Measurements from ENCODE around the gene HOPX.

The HOPX gene

GRCh38 chr4:56723659-56724230 lies 42.6 kb upstream of the HOPX start (continued):
- no peak for TF ChIP-seq ZNF514 (tag by site-specific recombination; IDR thresholded peaks at IDR 0.05)

DNA sequence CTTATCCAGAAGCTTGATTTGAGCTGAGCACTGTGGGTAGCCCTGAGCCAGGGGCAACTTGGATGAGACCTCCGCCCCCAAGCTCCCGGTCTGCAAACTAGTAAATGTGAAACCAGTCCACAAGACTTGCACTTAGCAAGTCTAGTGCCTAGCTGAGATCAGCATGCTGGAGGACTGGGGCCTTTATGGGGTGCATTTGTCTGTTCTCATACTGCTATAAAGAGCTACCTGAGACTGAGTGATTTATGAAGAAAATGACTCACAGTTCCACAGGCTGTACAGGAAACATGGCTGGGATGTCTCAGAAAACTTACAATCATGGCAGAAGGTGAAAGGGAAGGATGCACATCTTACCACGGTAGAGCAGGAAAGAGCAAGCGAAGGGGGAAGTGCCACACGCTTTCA lies 42.1 kb upstream of the HOPX start:
- TF ChIP-seq ZNF830 (tag by site-specific recombination; IDR thresholded peaks at IDR 0.05; ENCODE audit: low read depth) (no peak), ZNF114 (tag by site-specific recombination; IDR thresholded peaks at IDR 0.05) (no peak), HOXC10 (CRISPR knock-in tag; IDR thresholded peaks at IDR 0.05) (no peak), SALL2 (tag by site-specific recombination; IDR thresholded peaks at IDR 0.05; ENCODE audit: borderline replicate concordance) (no peak), PRDM1 (tag by site-specific recombination; IDR thresholded peaks at IDR 0.05) (no peak), ZBTB17 (tag by site-specific recombination; IDR thresholded peaks at IDR 0.05) (no peak)
- TF ChIP-seq, protein P1, sequence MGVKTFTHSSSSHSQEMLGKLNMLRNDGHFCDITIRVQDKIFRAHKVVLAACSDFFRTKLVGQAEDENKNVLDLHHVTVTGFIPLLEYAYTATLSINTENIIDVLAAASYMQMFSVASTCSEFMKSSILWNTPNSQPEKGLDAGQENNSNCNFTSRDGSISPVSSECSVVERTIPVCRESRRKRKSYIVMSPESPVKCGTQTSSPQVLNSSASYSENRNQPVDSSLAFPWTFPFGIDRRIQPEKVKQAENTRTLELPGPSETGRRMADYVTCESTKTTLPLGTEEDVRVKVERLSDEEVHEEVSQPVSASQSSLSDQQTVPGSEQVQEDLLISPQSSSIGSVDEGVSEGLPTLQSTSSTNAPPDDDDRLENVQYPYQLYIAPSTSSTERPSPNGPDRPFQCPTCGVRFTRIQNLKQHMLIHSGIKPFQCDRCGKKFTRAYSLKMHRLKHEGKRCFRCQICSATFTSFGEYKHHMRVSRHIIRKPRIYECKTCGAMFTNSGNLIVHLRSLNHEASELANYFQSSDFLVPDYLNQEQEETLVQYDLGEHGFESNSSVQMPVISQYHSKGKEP (tag by site-specific recombination; IDR thresholded peaks at IDR 0.05) = no peak
- H3K4me3 ChIP-seq (ENCODE audit: low read depth, low read length) = no peak overlapping the region
- H3K4me1 ChIP-seq (ENCODE audit: control insufficient read depth, insufficient read depth, low read length) = no peaks in the 10 kb centered on the region
- no peak overlapping the region for H3K27ac ChIP-seq (ENCODE audit: extremely low read depth, low read depth, low read length)
- H3K36me3 ChIP-seq (ENCODE audit: control insufficient read depth in 2 of 2, insufficient read depth in 1 of 2, low read length in 2 of 2) = no peaks in the 10 kb centered on the region
- POLR2A ChIA-PET = interaction anchor here (0.5 to 0.6 kb wide), 2 partner anchors 37 to 104 kb away, joined by 3 read pairs; no protein-coding TSS in a partner anchor
- CTCF ChIA-PET = no interaction called here
- no peaks in the 10 kb centered on the region for H3K9me3 ChIP-seq (ENCODE audit: control insufficient read depth, insufficient read depth, low read depth, low read length)

DNA sequence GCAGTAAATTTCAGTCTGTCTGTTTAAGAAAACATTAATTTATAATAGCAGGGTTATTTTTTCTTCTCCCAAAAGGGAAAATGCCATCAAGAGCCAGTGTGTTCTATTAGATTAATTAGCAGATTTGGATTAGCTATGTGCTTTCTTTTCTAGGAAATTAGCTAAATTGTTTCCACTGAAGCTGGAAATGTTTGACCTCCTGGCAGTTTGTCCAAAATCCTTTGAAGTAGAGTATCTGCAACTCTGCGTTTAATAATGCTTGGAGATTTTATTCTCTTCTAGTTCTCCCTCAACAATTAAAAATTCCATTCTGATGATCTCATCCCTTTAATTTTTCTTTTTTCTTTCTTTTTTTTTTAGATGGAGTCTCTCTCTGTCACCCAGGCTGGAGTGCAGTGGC lies 27.1 kb upstream of the HOPX start:
- TF ChIP-seq ZNF335 (tag by site-specific recombination; conservative IDR thresholded peaks at IDR 0.05) = no peak
- TF ChIP-seq ZNF23 (tag by site-specific recombination; IDR thresholded peaks at IDR 0.05; ENCODE audit: borderline replicate concordance) = no peak
- TF ChIP-seq ZNF350 (tag by site-specific recombination; IDR thresholded peaks at IDR 0.05) = no peak
- no peak for TF ChIP-seq ZNF169 (tag by site-specific recombination; IDR thresholded peaks at IDR 0.05)
- no peak for TF ChIP-seq MZF1 (tag by site-specific recombination; IDR thresholded peaks at IDR 0.05; ENCODE audit: borderline replicate concordance)
- no peak for TF ChIP-seq SALL2 (tag by site-specific recombination; IDR thresholded peaks at IDR 0.05; ENCODE audit: borderline replicate concordance)
- no peak for TF ChIP-seq ZNF174 (tag by site-specific recombination; IDR thresholded peaks at IDR 0.05)
- no peak for TF ChIP-seq ZNF629 (tag by site-specific recombination; IDR thresholded peaks at IDR 0.05)
- no peak for TF ChIP-seq YY1 (tag by site-specific recombination; IDR thresholded peaks at IDR 0.05)
- TF ChIP-seq GLIS1 (tag by site-specific recombination; IDR thresholded peaks at IDR 0.05) = no peak
- no peak for TF ChIP-seq ZNF585B (tag by site-specific recombination; IDR thresholded peaks at IDR 0.05)
- no peak for TF ChIP-seq ZBTB21 (tag by site-specific recombination; IDR thresholded peaks at IDR 0.05)
- TF ChIP-seq RBAK (tag by site-specific recombination; IDR thresholded peaks at IDR 0.05) = no peak
- no peak for TF ChIP-seq ZNF624 (tag by site-specific recombination; IDR thresholded peaks at IDR 0.05)
- TF ChIP-seq ZNF658 (tag by site-specific recombination; IDR thresholded peaks at IDR 0.05) = no peak
- TF ChIP-seq ZNF311 (tag by site-specific recombination; IDR thresholded peaks at IDR 0.05; ENCODE audit: borderline replicate concordance) = no peak
- TF ChIP-seq ZNF621 (tag by site-specific recombination; IDR thresholded peaks at IDR 0.05) = no peak
- no peaks in the 10 kb centered on the region for H3K4me1 ChIP-seq (ENCODE audit: control insufficient read depth, insufficient read depth, low read length)
- ChIA-PET CTCF (no interaction called here), POLR2A (no interaction called here)
- no peak overlapping the region for H3K27ac ChIP-seq (ENCODE audit: extremely low read depth, low read depth, low read length)
- no peak overlapping the region for H3K4me3 ChIP-seq (ENCODE audit: low read depth, low read length)
- no peaks in the 10 kb centered on the region for H3K9me3 ChIP-seq (ENCODE audit: control insufficient read depth, insufficient read depth, low read depth, low read length)
- H3K36me3 ChIP-seq (ENCODE audit: control insufficient read depth in 2 of 2, insufficient read depth in 1 of 2, low read length in 2 of 2) = no peaks in the 10 kb centered on the region
